Fibroblast of villous mesenchyme (primary cell): Measurements from ENCODE around the gene DCAF6. TPM values are rescaled to one million over a fixed set of nuclear protein-coding genes. Genes with fewer than 3 reads are reported as not detected.

Experiments used
- DNase-seq: peaks from one replicate; pipeline ENCODE4 v3.0.0-alpha.2; 2010; ENCODE audit warnings: low read depth
- H3K4me3 ChIP-seq: 2 replicates; pipeline ENCODE4 v1.5.1; 2011; ENCODE audit warnings: low read depth, mild to moderate bottlenecking, low read length
- total RNA-seq: library from RNA; depleted of rRNA; stranded (reverse); fragments of >200 nt; gene quantifications from 2 replicates; pipeline ENCODE4 v1.2.3, GENCODE V29; 2012
- TF ChIP-seq, protein P1 (sequence below): IDR thresholded peaks from 2 replicates; pipeline ENCODE4 v1.5.1; 2012; ENCODE audit warnings: low read depth, mild to moderate bottlenecking, low read length; ENCODE audit not compliant: insufficient read depth

DCAF6 gene
- total RNA-seq, 1 donor = 73.4 TPM

DNA sequence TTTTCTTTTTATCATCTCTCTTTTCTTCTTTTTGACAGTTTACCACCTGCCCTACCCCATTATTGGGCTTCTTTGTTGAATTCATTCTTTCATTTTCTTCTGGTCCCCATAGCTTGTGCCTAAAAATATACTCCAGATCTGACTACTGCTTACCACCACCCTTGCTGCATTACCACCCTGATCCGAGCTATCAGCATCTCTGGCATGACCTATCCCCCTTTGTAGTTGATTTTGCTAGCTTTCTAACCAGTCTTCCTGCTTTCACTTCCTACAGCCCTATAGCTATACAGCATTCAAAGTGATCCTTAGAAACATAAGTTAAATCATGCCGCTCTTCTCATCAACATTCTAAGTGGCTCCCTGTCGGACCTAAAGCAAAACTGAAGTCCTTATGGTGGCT, 59.8 kb downstream of the DCAF6 start:
- no peak for DNase-seq
- TF ChIP-seq, protein P1, sequence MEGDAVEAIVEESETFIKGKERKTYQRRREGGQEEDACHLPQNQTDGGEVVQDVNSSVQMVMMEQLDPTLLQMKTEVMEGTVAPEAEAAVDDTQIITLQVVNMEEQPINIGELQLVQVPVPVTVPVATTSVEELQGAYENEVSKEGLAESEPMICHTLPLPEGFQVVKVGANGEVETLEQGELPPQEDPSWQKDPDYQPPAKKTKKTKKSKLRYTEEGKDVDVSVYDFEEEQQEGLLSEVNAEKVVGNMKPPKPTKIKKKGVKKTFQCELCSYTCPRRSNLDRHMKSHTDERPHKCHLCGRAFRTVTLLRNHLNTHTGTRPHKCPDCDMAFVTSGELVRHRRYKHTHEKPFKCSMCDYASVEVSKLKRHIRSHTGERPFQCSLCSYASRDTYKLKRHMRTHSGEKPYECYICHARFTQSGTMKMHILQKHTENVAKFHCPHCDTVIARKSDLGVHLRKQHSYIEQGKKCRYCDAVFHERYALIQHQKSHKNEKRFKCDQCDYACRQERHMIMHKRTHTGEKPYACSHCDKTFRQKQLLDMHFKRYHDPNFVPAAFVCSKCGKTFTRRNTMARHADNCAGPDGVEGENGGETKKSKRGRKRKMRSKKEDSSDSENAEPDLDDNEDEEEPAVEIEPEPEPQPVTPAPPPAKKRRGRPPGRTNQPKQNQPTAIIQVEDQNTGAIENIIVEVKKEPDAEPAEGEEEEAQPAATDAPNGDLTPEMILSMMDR = no peak
- H3K4me3 ChIP-seq = no peak overlapping the region

DNA sequence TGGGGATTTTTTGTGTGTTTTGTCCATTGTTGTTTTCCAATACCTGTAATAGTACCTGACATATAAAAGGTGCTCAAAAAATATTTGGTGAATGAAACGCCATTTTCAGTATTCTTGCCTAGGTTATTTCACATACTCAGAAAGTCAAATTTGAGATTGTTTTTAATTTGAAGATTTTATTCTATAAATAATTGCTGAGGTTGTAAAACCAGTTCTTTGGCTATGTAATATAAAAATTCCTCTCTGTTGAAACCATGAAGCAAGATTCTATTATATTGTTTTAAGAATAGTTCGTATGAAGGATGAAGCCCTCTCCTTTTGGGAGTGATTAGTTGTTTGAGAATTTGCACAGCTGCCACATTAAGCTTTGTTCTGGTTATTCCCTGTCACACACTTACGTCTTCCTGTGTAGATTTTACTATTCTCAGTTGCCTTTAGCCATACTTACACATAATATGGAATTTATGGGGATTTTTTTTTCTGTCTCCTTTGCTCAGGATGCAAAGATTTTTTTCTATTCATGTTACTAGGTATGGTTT, 60.6 kb downstream of the DCAF6 start:
- TF ChIP-seq, protein P1 = no peak
- no peak overlapping the region for H3K4me3 ChIP-seq
- DNase-seq = no peak

DNA sequence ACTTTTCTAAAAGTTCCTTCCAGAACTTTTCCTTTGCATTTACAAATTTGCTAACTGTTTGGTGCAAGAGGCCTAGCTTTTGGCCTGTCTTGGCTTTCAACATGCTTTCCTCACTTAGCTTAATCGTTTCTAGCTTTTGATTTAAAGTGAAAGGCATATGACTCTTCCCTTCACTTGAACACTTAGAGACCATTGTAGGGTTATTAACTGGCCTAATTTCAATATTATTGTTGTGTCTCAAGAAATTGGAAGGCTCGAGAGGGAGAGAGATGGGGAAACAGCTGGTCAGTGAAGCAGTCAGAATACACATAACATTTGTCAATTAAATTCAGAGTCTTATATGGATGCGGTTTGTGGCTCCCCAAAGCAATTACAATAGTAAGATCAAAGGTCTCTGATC, 63.4 kb downstream of the DCAF6 start:
- no peak for DNase-seq
- H3K4me3 ChIP-seq = no peak overlapping the region
- TF ChIP-seq, protein P1 = no peak

DNA sequence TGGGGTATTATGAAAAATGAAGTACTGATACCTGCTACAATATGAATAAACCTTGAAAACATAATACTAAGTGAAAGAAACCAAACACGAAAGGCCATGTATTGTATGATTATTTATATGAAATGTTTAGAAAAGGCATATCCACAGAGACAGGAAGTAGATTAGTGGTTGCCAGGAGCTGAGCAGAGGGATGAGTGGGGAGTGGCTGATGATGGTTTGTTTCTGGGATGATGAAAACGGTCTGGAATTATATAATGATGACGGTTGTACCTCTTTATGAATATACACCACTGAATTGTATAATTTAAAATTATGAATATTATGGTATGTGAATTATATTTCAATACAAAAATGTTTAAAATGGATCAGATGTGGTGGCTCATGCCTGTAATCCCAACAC, 64.2 kb downstream of the DCAF6 start:
- TF ChIP-seq, protein P1 = no peak
- DNase-seq = no peak
- H3K4me3 ChIP-seq = no peak overlapping the region

DNA sequence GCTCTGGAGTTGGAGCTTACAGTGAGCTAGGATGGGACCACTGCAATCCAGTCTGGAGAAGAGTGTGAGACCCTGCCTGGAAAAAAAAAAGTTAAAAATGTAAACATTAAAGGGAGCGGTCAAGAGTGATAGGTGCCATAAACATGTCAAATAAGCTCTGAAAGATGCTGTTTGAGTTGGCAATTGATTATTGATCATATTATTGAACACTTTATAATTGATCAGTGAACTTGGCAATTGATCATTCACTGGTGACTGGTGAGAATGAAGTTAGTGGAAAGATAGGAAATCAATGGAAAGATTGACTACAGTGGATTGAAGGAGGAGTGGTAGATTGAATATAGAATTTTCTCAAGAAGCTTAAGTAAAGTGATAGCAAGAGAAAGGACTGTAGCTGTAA, 64.7 kb downstream of the DCAF6 start:
- no peak overlapping the region for H3K4me3 ChIP-seq
- DNase-seq = no peak
- TF ChIP-seq, protein P1 = no peak

DNA sequence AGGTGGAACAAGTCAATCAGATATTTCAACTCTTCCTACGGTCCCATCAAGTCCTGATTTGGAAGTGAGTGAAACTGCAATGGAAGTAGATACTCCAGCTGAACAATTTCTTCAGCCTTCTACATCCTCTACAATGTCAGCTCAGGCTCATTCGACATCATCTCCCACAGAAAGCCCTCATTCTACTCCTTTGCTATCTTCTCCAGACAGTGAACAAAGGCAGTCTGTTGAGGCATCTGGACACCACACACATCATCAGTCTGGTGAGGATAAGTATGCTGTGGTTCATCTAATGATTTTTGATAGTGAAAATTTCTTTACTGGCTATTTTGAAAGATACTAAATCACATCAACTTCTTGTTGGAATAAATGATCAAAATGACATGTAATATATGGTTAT, 68.0 kb downstream of the DCAF6 start:
- H3K4me3 ChIP-seq = no peak overlapping the region
- TF ChIP-seq, protein P1 = no peak

DNA sequence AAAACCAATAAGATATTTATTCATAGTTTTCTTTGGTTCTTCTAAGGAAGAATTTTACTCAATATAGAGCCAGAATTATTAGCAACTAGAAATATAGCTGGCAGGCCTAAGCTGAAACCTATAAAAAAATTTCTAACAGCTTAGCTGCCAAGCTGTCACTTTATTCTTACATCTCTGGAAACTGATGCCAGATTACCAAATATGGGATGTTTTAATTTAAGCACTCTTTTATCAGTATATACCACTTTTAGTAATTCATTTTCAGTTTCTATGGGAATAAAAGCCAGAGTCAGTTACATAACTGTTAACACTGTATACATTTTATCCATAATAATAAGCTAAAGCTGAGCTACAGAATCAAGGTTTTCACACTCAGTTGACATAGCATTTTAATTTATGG, 69.0 kb downstream of the DCAF6 start:
- no peak for DNase-seq
- no peak overlapping the region for H3K4me3 ChIP-seq
- TF ChIP-seq, protein P1 = no peak

More for the DNA sequence above, 68.0 kb downstream of the DCAF6 start:
- no peak for DNase-seq
